ENCODE data around the gene FAM78B.

Gene FAM78B

GRCh38 chr1:166175032-166175431, 8.2 kb upstream of the FAM78B start:
- no peaks in the 10 kb centered on the region for H3K9me3 Mint-ChIP-seq
- no peak for ATAC-seq (replicated peaks)
- no peaks in the 10 kb centered on the region for H3K36me3 Mint-ChIP-seq (ENCODE audit: insufficient read depth)
- DNase-seq, result no peak
- no peak overlapping the region for H3K27ac Mint-ChIP-seq
- no peak overlapping the region for H3K4me3 Mint-ChIP-seq
- H3K4me1 Mint-ChIP-seq (ENCODE audit: low read depth in 2 of 2), result no peaks in the 10 kb centered on the region
- H3K27me3 Mint-ChIP-seq, result peaks cover 22 to 25% of the 10 kb centered on the region in 2 donors

GRCh38 chr1:166174108-166174507, 7.3 kb upstream of the FAM78B start:
- no peaks in the 10 kb centered on the region for H3K4me1 Mint-ChIP-seq (ENCODE audit: low read depth in 2 of 2)
- no peaks in the 10 kb centered on the region for H3K9me3 Mint-ChIP-seq
- H3K4me3 Mint-ChIP-seq, result no peak overlapping the region
- no peak for ATAC-seq (replicated peaks)
- no peak overlapping the region for H3K27ac Mint-ChIP-seq
- no peaks in the 10 kb centered on the region for H3K36me3 Mint-ChIP-seq (ENCODE audit: insufficient read depth)
- H3K27me3 Mint-ChIP-seq, result peaks cover 27 to 32% of the 10 kb centered on the region in 2 donors
- DNase-seq, result no peak

- no peaks in the 10 kb centered on the region for H3K9me3 Mint-ChIP-seq
- peaks cover 47% of the 10 kb centered on the region in 2 donors for H3K27me3 Mint-ChIP-seq
- ATAC-seq (replicated peaks) (no peak), DNase-seq (no peak)
- H3K4me3 Mint-ChIP-seq, result no peak overlapping the region
- peaks cover 0 to under 1% of the 10 kb centered on the region in 2 donors for H3K4me1 Mint-ChIP-seq (ENCODE audit: low read depth in 2 of 2)
- no peaks in the 10 kb centered on the region for H3K36me3 Mint-ChIP-seq (ENCODE audit: insufficient read depth)
- H3K27ac Mint-ChIP-seq, result no peak overlapping the region
These were observed 5.3 kb upstream of the FAM78B start for GRCh38 chr1:166172106-166172505.

GRCh38 chr1:166170726-166171125, 3.9 kb upstream of the FAM78B start:
- peaks cover 2 to 3% of the 10 kb centered on the region in 2 donors for H3K4me1 Mint-ChIP-seq (ENCODE audit: low read depth in 2 of 2)
- peaks cover 38 to 43% of the 10 kb centered on the region in 2 donors for H3K27me3 Mint-ChIP-seq
- DNase-seq (no peak), ATAC-seq (replicated peaks) (no peak)
- H3K9me3 Mint-ChIP-seq, result no peaks in the 10 kb centered on the region
- no peak overlapping the region for H3K27ac Mint-ChIP-seq
- H3K4me3 Mint-ChIP-seq, result no peak overlapping the region
- H3K36me3 Mint-ChIP-seq (ENCODE audit: insufficient read depth), result no peaks in the 10 kb centered on the region

- peaks cover 6 to 7% of the 10 kb centered on the region in 2 donors for H3K4me1 Mint-ChIP-seq (ENCODE audit: low read depth in 2 of 2)
- DNase-seq, result no peak
- no peaks in the 10 kb centered on the region for H3K36me3 Mint-ChIP-seq (ENCODE audit: insufficient read depth)
- ATAC-seq (replicated peaks), result no peak
- no peak overlapping the region for H3K4me3 Mint-ChIP-seq
- H3K9me3 Mint-ChIP-seq, result no peaks in the 10 kb centered on the region
- H3K27me3 Mint-ChIP-seq, result peaks cover 38 to 45% of the 10 kb centered on the region in 2 donors
- H3K27ac Mint-ChIP-seq, result no peak overlapping the region
These were observed 3.3 kb upstream of the FAM78B start for GRCh38 chr1:166170075-166170474.

- Mint-ChIP-seq H3K36me3 (ENCODE audit: insufficient read depth) (no peaks in the 10 kb centered on the region), H3K27ac (no peak overlapping the region), H3K9me3 (no peaks in the 10 kb centered on the region), H3K4me1 (ENCODE audit: low read depth in 2 of 2) (peaks cover 6 to 7% of the 10 kb centered on the region in 2 donors), H3K4me3 (no peak overlapping the region), H3K27me3 (peaks cover 40 to 42% of the 10 kb centered on the region in 2 donors)
- ATAC-seq (replicated peaks) (no peak), DNase-seq (no peak)
These were observed 2.4 kb upstream of the FAM78B start for GRCh38 chr1:166169182-166169581.

GRCh38 chr1:166167572-166167925, 748 bp upstream of the FAM78B start:
- H3K36me3 Mint-ChIP-seq (ENCODE audit: insufficient read depth), result no peaks in the 10 kb centered on the region
- peak overlapping the region in 1 of 2 donors; percentile 34 for H3K4me3 Mint-ChIP-seq
- no peaks in the 10 kb centered on the region for H3K9me3 Mint-ChIP-seq
- H3K27ac Mint-ChIP-seq, result no peak overlapping the region
- H3K4me1 Mint-ChIP-seq (ENCODE audit: low read depth in 2 of 2), result peaks cover 6 to 7% of the 10 kb centered on the region in 2 donors
- ATAC-seq (replicated peaks) (no peak), DNase-seq (no peak)
- H3K27me3 Mint-ChIP-seq, result peaks cover 40 to 46% of the 10 kb centered on the region in 2 donors

- no peak overlapping the region for H3K27ac Mint-ChIP-seq
- no peaks in the 10 kb centered on the region for H3K36me3 Mint-ChIP-seq (ENCODE audit: insufficient read depth)
- H3K27me3 Mint-ChIP-seq, result peaks cover 49 to 58% of the 10 kb centered on the region in 2 donors
- H3K4me3 Mint-ChIP-seq, result no peak overlapping the region
- no peaks in the 10 kb centered on the region for H3K9me3 Mint-ChIP-seq
- no peak for ATAC-seq (replicated peaks)
- H3K4me1 Mint-ChIP-seq (ENCODE audit: low read depth in 2 of 2), result peaks cover 6 to 7% of the 10 kb centered on the region in 2 donors
- DNase-seq, result no peak
These were observed 488 bp downstream of the FAM78B start for GRCh38 chr1:166166329-166166697.

GRCh38 chr1:166165661-166166328, 1.0 kb downstream of the FAM78B start:
- DNase-seq (no peak), ATAC-seq (replicated peaks) (no peak)
- H3K4me1 Mint-ChIP-seq (ENCODE audit: low read depth in 2 of 2), result peaks cover 6 to 7% of the 10 kb centered on the region in 2 donors
- peaks cover 54 to 59% of the 10 kb centered on the region in 2 donors for H3K27me3 Mint-ChIP-seq
- no peak overlapping the region for H3K27ac Mint-ChIP-seq
- H3K4me3 Mint-ChIP-seq, result peak overlapping the region; percentile 63
- no peaks in the 10 kb centered on the region for H3K36me3 Mint-ChIP-seq (ENCODE audit: insufficient read depth)
- H3K9me3 Mint-ChIP-seq, result no peaks in the 10 kb centered on the region

- Mint-ChIP-seq H3K4me1 (ENCODE audit: low read depth in 2 of 2) (peaks cover 6 to 7% of the 10 kb centered on the region in 2 donors), H3K27ac (no peak overlapping the region), H3K27me3 (peaks cover 52 to 61% of the 10 kb centered on the region in 2 donors), H3K36me3 (ENCODE audit: insufficient read depth) (no peaks in the 10 kb centered on the region), H3K4me3 (peak overlapping the region; percentile 63), H3K9me3 (no peaks in the 10 kb centered on the region)
- no peak for ATAC-seq (replicated peaks)
- no peak for DNase-seq
These were observed 1.7 kb downstream of the FAM78B start for GRCh38 chr1:166164995-166165660.

GRCh38 chr1:166164646-166164994, 2.2 kb downstream of the FAM78B start:
- peaks cover 6 to 7% of the 10 kb centered on the region in 2 donors for H3K4me1 Mint-ChIP-seq (ENCODE audit: low read depth in 2 of 2)
- peaks cover 48 to 64% of the 10 kb centered on the region in 2 donors for H3K27me3 Mint-ChIP-seq
- DNase-seq (no peak), ATAC-seq (replicated peaks) (no peak)
- H3K27ac Mint-ChIP-seq, result no peak overlapping the region
- H3K36me3 Mint-ChIP-seq (ENCODE audit: insufficient read depth), result no peaks in the 10 kb centered on the region
- H3K4me3 Mint-ChIP-seq, result peak overlapping the region in 1 of 2 donors; percentile 63
- no peaks in the 10 kb centered on the region for H3K9me3 Mint-ChIP-seq

GRCh38 chr1:166159656-166160055, 7.1 kb downstream of the FAM78B start:
- no peaks in the 10 kb centered on the region for H3K36me3 Mint-ChIP-seq (ENCODE audit: insufficient read depth)
- no peak for ATAC-seq (replicated peaks)
- peaks cover 23 to 41% of the 10 kb centered on the region in 2 donors for H3K27me3 Mint-ChIP-seq

GRCh38 chr1:166156674-166157073, 10.1 kb downstream of the FAM78B start:
- ATAC-seq (replicated peaks), result no peak
- no peaks in the 10 kb centered on the region for H3K4me1 Mint-ChIP-seq (ENCODE audit: low read depth in 2 of 2)
- DNase-seq, result no peak

More at GRCh38 chr1:166159656-166160055, 7.1 kb downstream of the FAM78B start:
- Mint-ChIP-seq H3K27ac (no peak overlapping the region), H3K4me1 (ENCODE audit: low read depth in 2 of 2) (no peaks in the 10 kb centered on the region), H3K4me3 (no peak overlapping the region), H3K9me3 (no peaks in the 10 kb centered on the region)
- no peak for DNase-seq

GRCh38 chr1:166155108-166155507, 11.7 kb downstream of the FAM78B start:
- DNase-seq, result no peak
- H3K27ac Mint-ChIP-seq, result no peak overlapping the region
- no peak overlapping the region for H3K4me3 Mint-ChIP-seq
- peaks cover 0 to 2% of the 10 kb centered on the region in 2 donors for H3K9me3 Mint-ChIP-seq
- H3K36me3 Mint-ChIP-seq (ENCODE audit: insufficient read depth), result no peaks in the 10 kb centered on the region
- ATAC-seq (replicated peaks), result no peak
- H3K27me3 Mint-ChIP-seq, result peaks cover 5 to 33% of the 10 kb centered on the region in 2 donors
- H3K4me1 Mint-ChIP-seq (ENCODE audit: low read depth in 2 of 2), result no peaks in the 10 kb centered on the region

More at GRCh38 chr1:166156674-166157073, 10.1 kb downstream of the FAM78B start:
- peaks cover 0 to 2% of the 10 kb centered on the region in 2 donors for H3K9me3 Mint-ChIP-seq
- peaks cover 10 to 48% of the 10 kb centered on the region in 2 donors for H3K27me3 Mint-ChIP-seq
- H3K4me3 Mint-ChIP-seq, result no peak overlapping the region
- no peak overlapping the region for H3K27ac Mint-ChIP-seq
- H3K36me3 Mint-ChIP-seq (ENCODE audit: insufficient read depth), result no peaks in the 10 kb centered on the region
